Measurements from ENCODE around the gene DCC.

DNA sequence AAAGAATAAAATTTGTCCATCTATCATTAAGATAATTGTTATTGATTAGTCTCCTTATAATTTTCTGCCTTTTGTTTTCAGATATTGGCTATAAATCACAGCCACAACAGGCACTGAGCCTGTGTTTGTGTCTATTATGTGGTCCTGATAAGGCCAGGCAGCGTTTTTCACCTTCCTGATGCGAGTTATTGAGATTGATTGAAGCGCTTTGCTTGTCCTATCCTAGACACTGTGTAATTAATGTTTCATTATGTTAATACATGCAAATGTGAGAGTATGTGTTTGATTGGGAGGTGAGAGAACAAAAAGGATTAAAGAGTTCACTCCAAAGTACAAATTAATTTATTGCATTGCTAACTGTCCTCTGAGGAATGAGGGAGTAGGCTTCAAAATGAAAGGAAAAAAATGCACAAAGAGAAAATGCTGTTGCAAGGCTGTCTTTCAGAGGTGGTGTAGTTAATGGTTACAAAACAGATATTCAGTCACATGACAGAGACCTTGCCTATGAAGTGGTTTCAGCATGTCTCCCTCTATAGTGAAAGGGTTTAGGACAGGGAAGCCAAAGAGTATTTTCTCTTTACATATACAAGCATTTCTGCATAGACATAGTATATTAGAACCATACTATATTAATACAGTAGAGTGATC is 391.1 kb downstream of the DCC start:
- TF ChIP-seq POLR2A (IDR thresholded peaks at IDR 0.05; ENCODE audit: low read length) (no peak), GATA1 (IDR thresholded peaks at IDR 0.05; ENCODE audit: low read depth, low read length) (no peak)
